GM12878 (cell line): ENCODE data around the gene CNTNAP2. TPM values are rescaled to one million over a fixed set of nuclear protein-coding genes. Genes with fewer than 3 reads are reported as not detected.

Source experiments
- ATAC-seq: fragments of 200-7000 bp; cut with Tn5 transposase; 3 replicates; pipeline ENCODE4 v1.9.1; 2020; ENCODE audit warnings: mild to moderate bottlenecking, moderate library complexity
- BruUV-seq: library from RNA; stranded (reverse); fragments of 400-500 nt; replicated peaks from 2 replicates; lab custom pipeline; 2021; lab: Mats Ljungman, UMichigan
- CTCF ChIA-PET: fragments of 300-600 bp; sonication (Branson Sonifier 250); formaldehyde crosslinking; extraction: SDS; loops from one replicate; lab custom pipeline; 2021; ENCODE audit warnings: inconsistent platforms; lab: Yijun Ruan, JAX
- POLR2A ChIA-PET: fragments of 350-600 bp; formaldehyde crosslinking; extraction: SDS; loops from one replicate; lab custom pipeline; 2021; ENCODE audit warnings: inconsistent platforms; lab: Charles Lee
- RAD21 ChIA-PET: fragments of 300-600 bp; sonication (Branson Sonifier 250); formaldehyde crosslinking; loops from one replicate; lab custom pipeline; 2023; ENCODE audit warnings: antibody characterized with exemption; ENCODE audit not compliant: unreplicated experiment; lab: Charles Lee
- SMC1A ChIA-PET: fragments of 300-600 bp; sonication (Branson Sonifier 250); formaldehyde crosslinking; loops from one replicate; lab custom pipeline; 2023; ENCODE audit not compliant: unreplicated experiment, uncharacterized antibody; lab: Charles Lee
- DNase-seq: peaks from one replicate; pipeline ENCODE4 v3.0.0-alpha.2; 2011; ENCODE audit warnings: low read depth, low spot score
- FAIRE-seq: peaks from 3 replicates; lab custom pipeline; 2011; peaks lifted over from hg19 to GRCh38; lab: Jason Lieb, UNC
- H2AFZ ChIP-seq: 2 replicates; pipeline ENCODE4 v1.6.0; 2011; ENCODE audit warnings: low read depth, low read length, control low read depth; ENCODE audit not compliant: control insufficient read depth
- H3K27ac ChIP-seq: 2 replicates; pipeline ENCODE4 v1.5.1; 2011; ENCODE audit warnings: control low read depth; ENCODE audit not compliant: control insufficient read depth, insufficient read depth
- H3K27me3 ChIP-seq, 2 experiments: replicated peaks in 1 of 2; 2 replicates each; pipeline versions ENCODE4 v1.6.0 to v1.6.1; 2011; ENCODE audit warnings: low read length in 1 of 2; ENCODE audit not compliant: control insufficient read depth in 2 of 2, insufficient read depth in 2 of 2
- H3K36me3 ChIP-seq, 2 experiments: 2 replicates each; pipeline ENCODE4 v1.5.1; 2011; ENCODE audit warnings: low read length in 1 of 2; ENCODE audit not compliant: control insufficient read depth in 2 of 2, insufficient read depth in 2 of 2
- H3K4me1 ChIP-seq: 2 replicates; pipeline ENCODE4 v1.6.1; 2011; ENCODE audit warnings: mild to moderate bottlenecking, low read length, moderate library complexity, mixed read lengths; ENCODE audit not compliant: control insufficient read depth, insufficient read depth
- H3K4me2 ChIP-seq: 2 replicates; pipeline ENCODE4 v1.6.0; 2011; ENCODE audit warnings: control low read depth; ENCODE audit not compliant: control insufficient read depth, insufficient read depth
- H3K4me3 ChIP-seq: fragments of 200-600 bp; sonication (generic); 2 replicates; pipeline ENCODE4 v1.5.1; 2016
- H3K79me2 ChIP-seq: 2 replicates; pipeline ENCODE4 v1.6.0; 2011; ENCODE audit warnings: low read length; ENCODE audit not compliant: control insufficient read depth, insufficient read depth
- H3K9ac ChIP-seq: 2 replicates; pipeline ENCODE4 v1.8.0; 2011; ENCODE audit warnings: low read length, control low read depth, mixed read lengths; ENCODE audit not compliant: control insufficient read depth, insufficient read depth
- H3K9me3 ChIP-seq: replicated peaks from 3 replicates; pipeline ENCODE4 v1.5.1; 2011; ENCODE audit warnings: mild to moderate bottlenecking, low read length; ENCODE audit not compliant: control insufficient read depth, insufficient read depth
- H4K20me1 ChIP-seq: 2 replicates; pipeline ENCODE4 v1.6.0; 2011; ENCODE audit not compliant: control insufficient read depth, insufficient read depth
- BMI1 ChIP-seq: fragments of 450-650 bp; IDR thresholded peaks from 2 replicates; pipeline ENCODE4 v1.6.1; 2016; ENCODE audit warnings: mild to moderate bottlenecking, moderate library complexity, borderline replicate concordance
- MXI1 ChIP-seq: fragments of 150-350 bp; IDR thresholded peaks from 2 replicates; pipeline ENCODE4 v1.6.1; 2011; ENCODE audit warnings: low read depth, mild to moderate bottlenecking, inconsistent platforms, low read length, improper control_type of control experiment
- PAX5 ChIP-seq: IDR thresholded peaks from 2 replicates; pipeline ENCODE4 v1.6.1; 2011; ENCODE audit warnings: low read depth, low read length, borderline replicate concordance
- RELA ChIP-seq: fragments of 450-650 bp; IDR thresholded peaks from 2 replicates; pipeline ENCODE4 v1.8.0; 2014; ENCODE audit warnings: borderline replicate concordance; ENCODE audit not compliant: partially characterized antibody
- SIN3A ChIP-seq: IDR thresholded peaks from 2 replicates; pipeline ENCODE4 v1.6.1; 2012; ENCODE audit warnings: low read depth, low read length, improper control_type of control experiment
- TCF12 ChIP-seq: IDR thresholded peaks from 2 replicates; pipeline ENCODE4 v1.6.1; 2011; ENCODE audit warnings: low read depth, mild to moderate bottlenecking, low read length
- ZNF207 ChIP-seq: fragments of 450-650 bp; IDR thresholded peaks from 2 replicates; pipeline ENCODE4 v1.6.1; 2014; ENCODE audit warnings: antibody characterized with exemption, mild to moderate bottlenecking, borderline replicate concordance
- WGBS: methylation state at CpG from one replicate; pipeline ENCODE4 v1.1.6; 2016; ENCODE audit warnings: low lambda C conversion rate; ENCODE audit not compliant: insufficient replicate concordance, insufficient coverage; ENCODE audit errors: missing lambda C conversion rate; 5-methylcytosine and 5-hydroxymethylcytosine counted together
- in situ Hi-C: fragments of 300-500 bp; cut with MboI; formaldehyde crosslinking; loops from 9 replicates; pipeline ENCODE4 v1.14.3; 2018; ENCODE audit warnings: mixed read lengths
- intact Hi-C: fragments of 100-400 bp; cut with micrococcal nuclease; formaldehyde crosslinking; loops from one replicate; pipeline ENCODE4 v1.14.2; 2022; ENCODE audit not compliant: unreplicated experiment
- polyA plus RNA-seq, 11 experiments: library from polyadenylated mRNA; depleted of rRNA in 4 of 11; unstranded in 6 of 11; stranded (reverse) in 5 of 11; fragments of >200 nt; fragmentation: Nextera tagmentation in 4 of 11; fragmentation: Illumina TruSeq in 1 of 11; extraction: Ambion mirVana in 4 of 11; extraction: Trizol in 1 of 11; gene quantifications; 1 replicate in 1 of 11; 2 replicates in 10 of 11; pipeline versions ENCODE4 v1.2.1 to v1.2.3, GENCODE V29; 2011 to 2016; ENCODE audit warnings: inconsistent platforms in 2 of 11, missing spikeins in 2 of 11, low read depth in 1 of 11
- total RNA-seq, 4 experiments: library from RNA; depleted of rRNA in 3 of 4; stranded (reverse); fragments of >200 nt in 3 of 4; fragmentation: Illumina TruSeq in 1 of 4; extraction: Trizol in 1 of 4; gene quantifications; 2 replicates each; pipeline versions ENCODE4 v1.2.1 to v1.2.3, GENCODE V29; 2013 to 2021
- TF ChIP-seq, protein P1 (sequence below): IDR thresholded peaks from 2 replicates; pipeline ENCODE4 v1.6.1; 2011; ENCODE audit warnings: low read depth, mild to moderate bottlenecking, low read length, moderate library complexity, borderline replicate concordance; ENCODE audit errors: extremely low read depth

The CNTNAP2 gene
- total and polyA plus RNA-seq, 10 of the 15 experiments (the other 5 are each of a cell fraction or from before 2014, with no cell fraction given) = 0.03 to 0.08 (median 0.03) TPM; not detected in 7

- Histone ChIP-seq H3K27me3 (no peaks in the 10 kb centered on the region), H4K20me1 (no peaks in the 10 kb centered on the region), H3K27ac (no peak overlapping the region)
- POLR2A ChIA-PET = no interaction called here
- TF ChIP-seq PAX5 = no peak
- no peak for TF ChIP-seq TCF12
- no peak for TF ChIP-seq BMI1
- TF ChIP-seq, all 136 proteins: peak for 0
- BruUV-seq = no TSS peak
- ATAC-seq (no peak), DNase-seq (no peak), FAIRE-seq (no peak)
- intact Hi-C loops = no loop called here
- SMC1A ChIA-PET = interaction anchor here (2.6 kb wide), 1 partner anchor 9 kb away, joined by 8 read pairs; no protein-coding TSS in a partner anchor
- H3K4me1 ChIP-seq = no peaks in the 10 kb centered on the region
- CTCF ChIA-PET = no interaction called here
- H3K9ac ChIP-seq = no peak overlapping the region
- RAD21 ChIA-PET = no interaction called here
- H3K9me3 ChIP-seq = no peaks in the 10 kb centered on the region
- H3K4me3 ChIP-seq = no peak overlapping the region
- no peaks in the 10 kb centered on the region for H3K79me2 ChIP-seq
- in situ Hi-C loops = no loop called here
- H3K4me2 ChIP-seq = no peak overlapping the region
- H3K36me3 ChIP-seq = no peaks in the 10 kb centered on the region
- no peak overlapping the region for H2AFZ ChIP-seq
- WGBS = 3% methylated on average over 2 of the region's 2 CpGs
Measured at GRCh38 chr7:147096629-147097028, 980.0 kb downstream of the CNTNAP2 start.

DNA sequence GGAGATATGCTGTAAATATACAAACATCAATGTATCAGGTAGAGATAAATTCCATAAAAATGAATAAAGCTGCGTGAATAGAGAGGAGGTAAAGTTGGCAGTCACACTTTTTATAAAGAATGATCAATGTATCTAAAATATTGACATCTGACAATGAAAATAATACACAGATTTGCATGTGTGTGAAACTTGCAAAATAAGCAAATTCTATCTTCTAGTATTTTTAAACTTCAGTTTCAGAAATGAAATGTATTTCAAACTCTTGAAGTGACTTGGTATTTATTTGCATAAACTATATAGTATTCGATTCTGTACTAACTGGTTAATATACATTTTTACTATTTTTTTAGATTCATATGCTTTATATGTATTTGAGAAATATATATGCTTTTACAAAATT, 986.6 kb downstream of the CNTNAP2 start:
- Histone ChIP-seq H4K20me1 (no peaks in the 10 kb centered on the region), H3K4me1 (no peaks in the 10 kb centered on the region), H3K9ac (no peak overlapping the region), H3K79me2 (no peaks in the 10 kb centered on the region), H3K27me3 (no peaks in the 10 kb centered on the region), H3K4me2 (no peak overlapping the region), H2AFZ (no peak overlapping the region), H3K4me3 (no peak overlapping the region), H3K27ac (no peak overlapping the region), H3K36me3 (no peaks in the 10 kb centered on the region), H3K9me3 (no peaks in the 10 kb centered on the region)
- ChIA-PET POLR2A (no interaction called here), SMC1A (no interaction called here), RAD21 (no interaction called here), CTCF (no interaction called here)
- BruUV-seq = no TSS peak
- WGBS = 2% methylated on average over 2 of the region's 2 CpGs
- intact Hi-C loops (no loop called here), in situ Hi-C loops (no loop called here)
- FAIRE-seq (no peak), DNase-seq (no peak), ATAC-seq (no peak)
- TF ChIP-seq, protein P1, sequence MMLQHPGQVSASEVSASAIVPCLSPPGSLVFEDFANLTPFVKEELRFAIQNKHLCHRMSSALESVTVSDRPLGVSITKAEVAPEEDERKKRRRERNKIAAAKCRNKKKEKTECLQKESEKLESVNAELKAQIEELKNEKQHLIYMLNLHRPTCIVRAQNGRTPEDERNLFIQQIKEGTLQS = no peak
- TF ChIP-seq MXI1 (no peak), ZNF207 (no peak), RELA (no peak), SIN3A (no peak)
